ENCODE results near the gene C2orf72. TPM values are rescaled to one million over a fixed set of nuclear protein-coding genes. Genes with fewer than 3 reads are reported as not detected.
A peak's percentile ranks its signal among the peaks of the same experiment; 100 is the strongest.

Gene C2orf72
- total and polyA plus RNA-seq, 2 of the 13 experiments (the other 11 are each of a cell fraction or from before 2014, with no cell fraction given) = 147 to 203 TPM

- TF ChIP-seq HMG20A (CRISPR knock-in tag; IDR thresholded peaks at IDR 0.05; ENCODE audit: borderline replicate concordance) (peak; percentile 59; the same call in 1 of the 2 replicates), ZNF3 (CRISPR knock-in tag; IDR thresholded peaks at IDR 0.05) (peak; percentile 81; the same call in 1 of the 2 replicates), RCOR2 (CRISPR knock-in tag; IDR thresholded peaks at IDR 0.05) (0 out of 2 replicates have a peak, but pooled peaks have one; percentile 31), ZNF367 (CRISPR knock-in tag; IDR thresholded peaks at IDR 0.05; ENCODE audit: borderline replicate concordance) (no peak), SMC3 (IDR thresholded peaks at IDR 0.05; ENCODE audit: low read length) (no peak), HNF4A (CRISPR knock-in tag; IDR thresholded peaks at IDR 0.05) (peak; percentile 39), ZNF142 (CRISPR knock-in tag; IDR thresholded peaks at IDR 0.05) (no peak), SATB2 (CRISPR knock-in tag; IDR thresholded peaks at IDR 0.05) (no peak), ZNF274 (CRISPR knock-in tag; IDR thresholded peaks at IDR 0.05) (no peak), CREM (IDR thresholded peaks at IDR 0.05) (peak; percentile 28; the same call in 1 of the 2 replicates), CREM (CRISPR knock-in tag; IDR thresholded peaks at IDR 0.05) (no peak), REST (IDR thresholded peaks at IDR 0.05; ENCODE audit: borderline replicate concordance in 1 of 2, low read depth in 1 of 2, low read length in 2 of 2) (0 out of 4 replicates have a peak, but pooled peaks of 1 of the 2 experiments have one; percentile 14), JUN (CRISPR knock-in tag; IDR thresholded peaks at IDR 0.05) (peak; percentile 74), ATAD3A (CRISPR knock-in tag; IDR thresholded peaks at IDR 0.05) (no peak), NCOA5 (CRISPR knock-in tag; IDR thresholded peaks at IDR 0.05) (no peak), ZBTB43 (CRISPR knock-in tag; conservative IDR thresholded peaks at IDR 0.05) (0 out of 2 replicates have a peak, but pooled peaks have one; percentile 36), ATF7-NPFF (CRISPR knock-in tag; IDR thresholded peaks at IDR 0.05; ENCODE audit: low read depth) (no peak)
These were observed 31.4 kb downstream of the C2orf72 start (continued) for GRCh38 chr2:231068525-231069222.

Data from HepG2 (cell line).